NCI-H69 (cell line): ENCODE measurements around the gene XRCC4.
"Not testable (repeated sequence)": the region's sequence is repeated elsewhere in the genome, so short reads cannot be mapped to it uniquely, and the experiment has no call there.

Source experiments
- DNase-seq: peaks from one replicate; lab custom pipeline; 2025; lab: John Stamatoyannopoulos, UW

XRCC4 gene

GRCh38 chr5:83076742-83077661 is at the start of gene XRCC4, which contains the start of gene TMEM167A:
Gene XRCC4, plus strand, starts transcription at chr5:83077547. Its CDS starts 27,373 bp downstream, at chr5:83104920.
Gene TMEM167A, minus strand, starts transcription at chr5:83077394. Its CDS starts 71 bp downstream, at chr5:83077323.
- peak; percentile 100 for DNase-seq

GRCh38 chr5:83029912-83030311 is 47.4 kb upstream of the XRCC4 start:
- no peak for DNase-seq

GRCh38 chr5:83031381-83031780 is 46.0 kb upstream of the XRCC4 start:
- no peak for DNase-seq

- peak; percentile 27 for DNase-seq
These were observed 43.3 kb upstream of the XRCC4 start for GRCh38 chr5:83034036-83034435.

- DNase-seq, result no peak
These were observed 42.7 kb upstream of the XRCC4 start for GRCh38 chr5:83034528-83035207.

- peak; percentile 68 for DNase-seq
These were observed 41.8 kb upstream of the XRCC4 start for GRCh38 chr5:83035373-83036100.

GRCh38 chr5:83036991-83037575 is 40.3 kb upstream of the XRCC4 start:
- no peak for DNase-seq

- DNase-seq, result no peak
These were observed 38.4 kb upstream of the XRCC4 start for GRCh38 chr5:83038924-83039323.

GRCh38 chr5:83042507-83042906 is 34.8 kb upstream of the XRCC4 start:
- no peak for DNase-seq

- DNase-seq, result no peak
These were observed 32.4 kb upstream of the XRCC4 start for GRCh38 chr5:83044926-83045325.

GRCh38 chr5:83048277-83048676 is 29.1 kb upstream of the XRCC4 start:
- no peak for DNase-seq

GRCh38 chr5:83048811-83049210 is 28.5 kb upstream of the XRCC4 start:
- DNase-seq, result no peak

GRCh38 chr5:83049370-83049885 is 27.9 kb upstream of the XRCC4 start:
- no peak for DNase-seq

GRCh38 chr5:83050723-83051340 is 26.5 kb upstream of the XRCC4 start:
- DNase-seq, result peak; percentile 11

GRCh38 chr5:83055166-83055565 is 22.2 kb upstream of the XRCC4 start:
- DNase-seq, result no peak

GRCh38 chr5:83058726-83059125 is 18.6 kb upstream of the XRCC4 start:
- no peak for DNase-seq

- no peak for DNase-seq
These were observed 18.0 kb upstream of the XRCC4 start for GRCh38 chr5:83059341-83059740.

- no peak for DNase-seq
These were observed 10.7 kb upstream of the XRCC4 start for GRCh38 chr5:83066548-83067110.

GRCh38 chr5:83067377-83067776 is 10.0 kb upstream of the XRCC4 start:
- not testable (repeated sequence) for DNase-seq

- DNase-seq, result no peak
These were observed 8.1 kb upstream of the XRCC4 start for GRCh38 chr5:83069096-83069799.
